KMS-11 (cell line): ENCODE measurements around the gene HOMEZ.
"Not testable (repeated sequence)": the region's sequence is repeated elsewhere in the genome, so short reads cannot be mapped to it uniquely, and the experiment has no call there.

Source experiments
- H2AFZ ChIP-seq: fragments of 200-600 bp; sonication (generic); 2 replicates; pipeline ENCODE4 v1.6.1; 2016; ENCODE audit warnings: antibody characterized with exemption, mixed run types, low read depth
- H3K27ac ChIP-seq: fragments of 200-600 bp; sonication (generic); 2 replicates; pipeline ENCODE4 v1.6.1; 2016; ENCODE audit warnings: mild to moderate bottlenecking, mixed run types
- H3K27me3 ChIP-seq: fragments of 200-600 bp; sonication (generic); 2 replicates; pipeline ENCODE4 v1.6.1; 2017; ENCODE audit warnings: mild to moderate bottlenecking, low read depth, mixed run types, moderate library complexity; ENCODE audit not compliant: insufficient read depth
- H3K36me3 ChIP-seq: fragments of 200-600 bp; sonication (generic); 2 replicates; pipeline ENCODE4 v1.6.1; 2017; ENCODE audit warnings: mild to moderate bottlenecking, mixed run types; ENCODE audit not compliant: insufficient read depth
- H3K4me1 ChIP-seq: fragments of 200-600 bp; sonication (generic); 2 replicates; pipeline ENCODE4 v1.6.1; 2016; ENCODE audit warnings: mild to moderate bottlenecking, low read depth, mixed run types; ENCODE audit not compliant: poor library complexity, severe bottlenecking
- H3K4me2 ChIP-seq: fragments of 200-600 bp; sonication (generic); 2 replicates; pipeline ENCODE4 v1.7.0; 2016; ENCODE audit warnings: mild to moderate bottlenecking, mixed run types
- H3K4me3 ChIP-seq: fragments of 200-600 bp; sonication (generic); IDR thresholded peaks from 2 replicates; pipeline ENCODE4 v1.6.1; 2017; ENCODE audit warnings: low read depth, low read length, mixed read lengths; ENCODE audit not compliant: insufficient read depth
- H3K79me2 ChIP-seq: fragments of 200-600 bp; sonication (generic); 2 replicates; pipeline ENCODE4 v1.6.1; 2016; ENCODE audit warnings: low read depth, mixed run types; ENCODE audit not compliant: insufficient read depth
- H3K9ac ChIP-seq: fragments of 200-600 bp; sonication (generic); 2 replicates; pipeline ENCODE4 v1.6.1; 2016; ENCODE audit warnings: mild to moderate bottlenecking, mixed run types
- H4K20me1 ChIP-seq: fragments of 200-600 bp; sonication (generic); 2 replicates; pipeline ENCODE4 v1.6.1; 2016; ENCODE audit warnings: mild to moderate bottlenecking, mixed run types; ENCODE audit not compliant: insufficient read depth
- TF ChIP-seq, protein P1 (sequence below): fragments of 200-600 bp; sonication (generic); conservative IDR thresholded peaks from 2 replicates; pipeline ENCODE4 v1.6.1; 2017; ENCODE audit warnings: low read depth, mild to moderate bottlenecking, antibody characterized with exemption, low read length, moderate library complexity, mixed read lengths

The HOMEZ gene

GRCh38 chr14:23240661-23241060 lies 45.3 kb downstream of the HOMEZ start:
- TF ChIP-seq, protein P1, sequence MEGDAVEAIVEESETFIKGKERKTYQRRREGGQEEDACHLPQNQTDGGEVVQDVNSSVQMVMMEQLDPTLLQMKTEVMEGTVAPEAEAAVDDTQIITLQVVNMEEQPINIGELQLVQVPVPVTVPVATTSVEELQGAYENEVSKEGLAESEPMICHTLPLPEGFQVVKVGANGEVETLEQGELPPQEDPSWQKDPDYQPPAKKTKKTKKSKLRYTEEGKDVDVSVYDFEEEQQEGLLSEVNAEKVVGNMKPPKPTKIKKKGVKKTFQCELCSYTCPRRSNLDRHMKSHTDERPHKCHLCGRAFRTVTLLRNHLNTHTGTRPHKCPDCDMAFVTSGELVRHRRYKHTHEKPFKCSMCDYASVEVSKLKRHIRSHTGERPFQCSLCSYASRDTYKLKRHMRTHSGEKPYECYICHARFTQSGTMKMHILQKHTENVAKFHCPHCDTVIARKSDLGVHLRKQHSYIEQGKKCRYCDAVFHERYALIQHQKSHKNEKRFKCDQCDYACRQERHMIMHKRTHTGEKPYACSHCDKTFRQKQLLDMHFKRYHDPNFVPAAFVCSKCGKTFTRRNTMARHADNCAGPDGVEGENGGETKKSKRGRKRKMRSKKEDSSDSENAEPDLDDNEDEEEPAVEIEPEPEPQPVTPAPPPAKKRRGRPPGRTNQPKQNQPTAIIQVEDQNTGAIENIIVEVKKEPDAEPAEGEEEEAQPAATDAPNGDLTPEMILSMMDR, result no peak
- Histone ChIP-seq H4K20me1 (no peaks in the 10 kb centered on the region), H3K4me1 (peaks cover 21% of the 10 kb centered on the region), H3K27me3 (no peaks in the 10 kb centered on the region), H3K9ac (no peak overlapping the region), H3K36me3 (no peaks in the 10 kb centered on the region), H3K4me3 (no peak overlapping the region), H3K79me2 (no peaks in the 10 kb centered on the region), H3K27ac (no peak overlapping the region), H3K4me2 (peak overlapping the region; percentile 36; the same call in 1 of the 2 replicates), H2AFZ (no peak overlapping the region)

- TF ChIP-seq, protein P1, result no peak
- Histone ChIP-seq H3K79me2 (no peaks in the 10 kb centered on the region), H4K20me1 (no peaks in the 10 kb centered on the region), H3K4me1 (peaks cover 21% of the 10 kb centered on the region), H3K9ac (no peak within 1 kb of the TSS), H3K4me3 (no peak within 1 kb of the TSS), H3K36me3 (no peaks in the 10 kb centered on the region), H3K27me3 (no peaks in the 10 kb centered on the region), H2AFZ (peak within 1 kb of the TSS; percentile 26; the same call in 1 of the 2 replicates), H3K4me2 (peak within 1 kb of the TSS; percentile 21; the same call in 1 of the 2 replicates), H3K27ac (no peak within 1 kb of the TSS)
These were observed 47.9 kb downstream of the HOMEZ start, which contains the start of gene RNF212B for GRCh38 chr14:23237772-23238594. TSS of gene RNF212B (plus strand) at chr14:23237936. CDS start at chr14:23240346, 2,410 bp downstream.

DNA sequence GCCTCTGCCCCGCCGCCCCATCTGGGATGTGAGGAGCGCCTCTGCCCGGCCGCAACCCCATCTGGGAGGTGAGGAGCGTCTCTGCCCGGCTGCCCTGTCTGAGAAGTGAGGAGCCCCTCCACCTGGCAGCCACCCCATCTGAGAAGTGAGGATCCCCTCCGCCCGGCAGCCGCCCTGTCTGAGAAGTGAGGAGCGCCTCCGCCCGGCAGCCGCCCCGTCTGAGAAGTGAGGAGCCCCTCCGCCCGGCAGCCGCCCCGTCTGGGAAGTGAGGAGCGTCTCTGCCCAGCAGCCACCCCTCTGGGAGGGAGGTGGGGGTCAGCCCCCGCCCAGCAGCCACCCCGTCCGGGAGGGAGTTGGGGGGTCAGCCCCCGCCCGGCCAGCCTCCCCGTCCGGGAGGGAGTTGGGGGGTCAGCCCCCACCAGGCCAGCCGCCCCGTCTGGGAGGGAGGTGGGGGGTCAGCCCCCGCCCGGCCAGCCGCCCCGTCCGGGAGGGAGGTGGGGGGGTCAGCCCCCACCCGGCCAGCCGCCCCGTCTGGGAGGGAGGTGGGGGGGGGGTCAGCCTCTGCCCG lies 53.6 kb downstream of the HOMEZ start:
- not testable (repeated sequence) for H3K4me1 ChIP-seq, H3K4me3 ChIP-seq, H3K27me3 ChIP-seq, H3K27ac ChIP-seq, H3K9ac ChIP-seq, H3K36me3 ChIP-seq, H3K4me2 ChIP-seq, H2AFZ ChIP-seq, H3K79me2 ChIP-seq, H4K20me1 ChIP-seq

- Histone ChIP-seq H3K4me3 (no peak overlapping the region), H3K27ac (no peak overlapping the region), H3K9ac (no peak overlapping the region), H3K4me1 (no peaks in the 10 kb centered on the region), H3K4me2 (no peak overlapping the region), H3K27me3 (no peaks in the 10 kb centered on the region), H4K20me1 (no peaks in the 10 kb centered on the region), H2AFZ (no peak overlapping the region), H3K79me2 (no peaks in the 10 kb centered on the region), H3K36me3 (no peaks in the 10 kb centered on the region)
- TF ChIP-seq, protein P1, result no peak
These were observed 57.1 kb downstream of the HOMEZ start for GRCh38 chr14:23228812-23229211.

DNA sequence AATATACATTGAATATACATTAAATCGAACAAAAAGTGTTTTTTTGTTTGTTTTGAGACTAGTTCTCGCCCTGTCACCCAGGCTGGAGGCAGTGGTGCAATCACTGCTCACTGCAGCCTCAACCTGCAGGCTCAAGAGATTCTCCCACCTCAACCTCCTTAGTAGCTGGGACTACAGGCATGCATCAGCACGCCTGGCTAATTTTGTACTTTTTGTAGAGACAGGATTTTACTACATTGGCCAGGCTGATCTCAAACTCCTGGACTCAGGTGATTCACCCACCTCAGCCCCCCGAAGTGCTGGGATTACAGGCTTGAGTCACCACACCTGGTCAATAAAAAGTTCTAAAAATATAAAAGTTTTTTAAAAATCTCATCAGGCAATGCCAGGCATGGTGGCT lies 58.4 kb downstream of the HOMEZ start:
- no peak overlapping the region for H3K9ac ChIP-seq
- H3K4me2 ChIP-seq, result no peak overlapping the region
- no peaks in the 10 kb centered on the region for H4K20me1 ChIP-seq
- H3K4me1 ChIP-seq, result no peaks in the 10 kb centered on the region
- H3K79me2 ChIP-seq, result no peaks in the 10 kb centered on the region
- no peak overlapping the region for H3K4me3 ChIP-seq
- no peak overlapping the region for H2AFZ ChIP-seq
- H3K36me3 ChIP-seq, result no peaks in the 10 kb centered on the region
- H3K27me3 ChIP-seq, result no peaks in the 10 kb centered on the region
- no peak overlapping the region for H3K27ac ChIP-seq
- TF ChIP-seq, protein P1, result no peak

DNA sequence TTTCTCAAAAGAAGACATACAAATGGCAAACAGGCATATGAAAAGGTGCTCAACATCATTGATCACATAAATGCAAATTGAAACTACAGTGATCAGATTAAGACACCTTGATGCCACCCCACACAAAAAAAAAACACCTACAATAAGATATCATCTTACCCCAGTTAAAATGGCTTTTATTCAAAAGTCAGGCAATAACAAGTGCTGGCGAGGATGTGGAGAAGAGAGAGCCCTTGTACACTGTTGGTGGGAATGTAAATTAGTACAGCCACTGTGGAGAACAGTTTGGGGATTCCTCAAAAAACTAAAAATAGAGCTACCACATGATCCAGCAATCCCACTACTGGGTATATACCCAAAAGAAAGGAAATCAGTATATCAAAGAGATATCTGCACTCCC lies 61.0 kb downstream of the HOMEZ start:
- H3K27ac ChIP-seq, H3K79me2 ChIP-seq, H3K4me2 ChIP-seq, H3K4me3 ChIP-seq, H3K36me3 ChIP-seq, H2AFZ ChIP-seq, H3K27me3 ChIP-seq, H3K4me1 ChIP-seq, H4K20me1 ChIP-seq, H3K9ac ChIP-seq: not testable (repeated sequence)
